Karpas-422 (cell line): ENCODE data around the gene KIZ. TPM values are rescaled to one million over a fixed set of nuclear protein-coding genes. Genes with fewer than 3 reads are reported as not detected.

Experiments used
- DNase-seq: peaks from one replicate; pipeline ENCODE4 v3.0.0-alpha.2; 2015
- H2AFZ ChIP-seq: fragments of 200-600 bp; sonication (generic); 2 replicates; pipeline ENCODE4 v1.6.1; 2014; ENCODE audit warnings: antibody characterized with exemption, low read length, mixed read lengths
- H3K27ac ChIP-seq: fragments of 200-600 bp; sonication (generic); 2 replicates; pipeline ENCODE4 v1.5.1; 2014; ENCODE audit warnings: mild to moderate bottlenecking, low read length, moderate library complexity
- H3K27me3 ChIP-seq: fragments of 200-600 bp; sonication (generic); 2 replicates; pipeline ENCODE4 v1.6.1; 2014; ENCODE audit warnings: low read length, mixed read lengths
- H3K36me3 ChIP-seq: fragments of 200-600 bp; sonication (generic); 2 replicates; pipeline ENCODE4 v1.6.1; 2014; ENCODE audit warnings: low read length, mixed read lengths; ENCODE audit not compliant: insufficient read depth
- H3K4me1 ChIP-seq: fragments of 200-600 bp; sonication (generic); 2 replicates; pipeline ENCODE4 v1.6.1; 2014; ENCODE audit warnings: mild to moderate bottlenecking, low read length, mixed read lengths
- H3K4me2 ChIP-seq: fragments of 200-600 bp; sonication (generic); 2 replicates; pipeline ENCODE4 v1.6.1; 2014; ENCODE audit warnings: low read length, low read depth, mild to moderate bottlenecking; ENCODE audit not compliant: poor library complexity, severe bottlenecking
- H3K4me3 ChIP-seq: fragments of 200-600 bp; sonication (generic); 2 replicates; pipeline ENCODE4 v1.5.1; 2014; ENCODE audit warnings: mild to moderate bottlenecking, antibody characterized with exemption, low read length, mixed read lengths
- H3K79me2 ChIP-seq: fragments of 200-600 bp; sonication (generic); 2 replicates; pipeline ENCODE4 v1.6.1; 2014; ENCODE audit warnings: mild to moderate bottlenecking, low read length, mixed read lengths
- H3K9ac ChIP-seq: fragments of 200-600 bp; sonication (generic); 2 replicates; pipeline ENCODE4 v1.6.0; 2014; ENCODE audit warnings: low read length
- H3K9me2 ChIP-seq: fragments of 200-600 bp; sonication (generic), shearing (Covaris generic); replicated peaks from 2 replicates; pipeline ENCODE4 v1.6.0; 2014; ENCODE audit warnings: mild to moderate bottlenecking, low read length, moderate library complexity; ENCODE audit not compliant: insufficient read depth
- H3K9me3 ChIP-seq: fragments of 300-700, 200-600 bp; sonication (generic); 2 replicates; pipeline ENCODE4 v1.6.1; 2014; ENCODE audit warnings: low read length, mixed read lengths
- H4K20me1 ChIP-seq: fragments of 200-600 bp; sonication (generic); 2 replicates; pipeline ENCODE4 v1.6.1; 2014; ENCODE audit warnings: mild to moderate bottlenecking, antibody characterized with exemption, low read length, low read depth; ENCODE audit not compliant: insufficient read depth
- total RNA-seq: library from RNA; depleted of rRNA; stranded (reverse); fragments of >200 nt; shearing (Covaris generic); gene quantifications from 2 replicates; pipeline ENCODE4 v1.2.3, GENCODE V29; 2014; ENCODE audit warnings: low replicate concordance

KIZ gene
- total RNA-seq, 1 experiment from 2014 or later = 22.1 TPM

DNA sequence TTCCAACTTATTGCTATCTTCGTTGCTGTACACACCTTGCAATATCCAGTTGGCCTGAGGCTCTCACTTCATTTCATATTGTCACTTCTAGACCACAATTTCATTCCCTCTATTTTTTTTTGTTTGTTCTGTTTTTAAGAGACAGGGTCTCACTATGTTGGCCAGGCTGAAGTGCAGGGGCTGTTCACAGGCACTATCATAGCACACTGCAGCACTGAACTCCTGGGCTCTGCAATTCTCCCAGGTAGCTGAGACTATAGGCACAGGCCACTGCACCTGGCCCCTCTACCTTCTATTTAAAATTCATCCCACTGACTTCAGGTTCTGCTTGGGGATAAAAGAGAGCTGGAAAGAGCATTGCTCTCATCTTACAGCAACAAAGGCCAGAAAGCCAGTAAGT is 15.1 kb upstream of the KIZ start:
- Histone ChIP-seq H3K9ac (no peak overlapping the region), H3K27me3 (no peaks in the 10 kb centered on the region), H3K4me3 (no peak overlapping the region), H2AFZ (0 out of 2 replicates have a peak overlapping the region, but pooled peaks have one; percentile 43), H3K4me1 (no peaks in the 10 kb centered on the region), H3K79me2 (no peaks in the 10 kb centered on the region), H3K27ac (no peak overlapping the region), H3K9me3 (no peaks in the 10 kb centered on the region), H3K36me3 (no peaks in the 10 kb centered on the region), H4K20me1 (no peaks in the 10 kb centered on the region), H3K4me2 (no peak overlapping the region), H3K9me2 (no peaks in the 10 kb centered on the region)
- no peak for DNase-seq

DNA sequence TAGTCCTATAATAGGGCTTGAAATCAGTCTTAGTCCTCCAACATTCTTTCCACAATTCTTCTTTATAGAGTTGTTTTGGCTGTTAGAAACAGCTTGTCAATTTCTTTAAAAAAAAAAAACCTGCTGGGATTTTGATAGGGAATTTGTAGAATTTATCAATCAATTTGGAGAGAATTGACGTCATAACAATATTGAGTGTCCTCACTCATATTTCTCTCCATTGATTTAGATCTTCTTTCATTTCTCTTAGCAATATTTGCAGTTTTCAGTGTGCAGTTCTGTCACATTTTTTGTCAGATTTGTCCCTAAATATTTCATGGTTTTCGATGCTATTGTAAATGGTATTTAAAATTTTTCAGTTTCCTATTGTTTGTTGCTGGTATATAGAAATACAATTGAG is 14.5 kb upstream of the KIZ start:
- H2AFZ ChIP-seq = 0 out of 2 replicates have a peak overlapping the region, but pooled peaks have one; percentile 43

DNA sequence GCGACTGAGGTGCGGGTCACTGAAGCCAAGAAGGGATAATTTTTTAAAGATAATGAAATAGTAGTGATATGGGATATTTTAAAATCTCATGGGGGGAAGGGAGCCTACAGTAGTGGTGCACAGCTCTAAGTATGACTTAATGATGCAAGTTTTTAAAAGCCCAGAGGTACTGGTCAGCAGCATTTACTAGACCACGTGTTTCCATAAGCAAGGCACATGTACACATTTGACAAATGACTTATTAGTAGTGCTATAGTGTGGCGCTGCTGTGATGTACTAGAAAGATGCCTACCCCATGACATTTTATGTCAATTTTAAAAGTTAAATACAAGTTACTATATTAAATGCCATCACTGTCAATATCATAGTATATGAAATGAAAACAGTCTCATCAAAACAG is 12.2 kb upstream of the KIZ start:
- Histone ChIP-seq H2AFZ (no peak overlapping the region), H4K20me1 (no peaks in the 10 kb centered on the region), H3K4me3 (no peak overlapping the region), H3K4me2 (no peak overlapping the region), H3K9me2 (no peaks in the 10 kb centered on the region; the same call in 1 of the 2 replicates), H3K27me3 (no peaks in the 10 kb centered on the region), H3K9ac (no peak overlapping the region), H3K9me3 (no peaks in the 10 kb centered on the region), H3K27ac (no peak overlapping the region), H3K36me3 (no peaks in the 10 kb centered on the region), H3K4me1 (no peaks in the 10 kb centered on the region), H3K79me2 (no peaks in the 10 kb centered on the region)
- DNase-seq = no peak

More for the DNA sequence above, 14.5 kb upstream of the KIZ start:
- Histone ChIP-seq H3K36me3 (no peaks in the 10 kb centered on the region), H3K9me3 (no peaks in the 10 kb centered on the region), H4K20me1 (no peaks in the 10 kb centered on the region), H3K9me2 (no peaks in the 10 kb centered on the region), H3K4me2 (no peak overlapping the region), H3K27me3 (no peaks in the 10 kb centered on the region), H3K9ac (no peak overlapping the region), H3K4me3 (no peak overlapping the region), H3K4me1 (no peaks in the 10 kb centered on the region), H3K27ac (no peak overlapping the region), H3K79me2 (no peaks in the 10 kb centered on the region)
- no peak for DNase-seq

DNA sequence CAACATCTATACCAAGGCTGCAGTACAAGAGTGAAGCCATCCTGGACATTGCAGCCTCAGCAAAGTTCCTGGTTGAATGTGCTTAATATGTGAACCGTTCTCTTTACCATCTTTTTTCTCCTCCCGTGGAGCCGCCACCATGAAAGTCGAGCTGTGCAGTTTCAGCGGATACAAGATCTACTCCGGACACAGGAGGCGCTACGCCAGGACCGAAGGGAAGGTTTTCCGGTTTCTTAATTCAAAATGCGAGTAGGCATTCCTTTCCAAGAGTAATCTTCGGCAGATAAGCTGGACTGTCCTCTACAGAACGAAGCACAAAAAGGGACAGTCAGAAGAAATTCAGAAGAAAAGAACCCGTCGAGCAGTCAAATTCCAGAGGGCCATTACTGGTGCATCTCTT is 11.3 kb upstream of the KIZ start:
- H3K36me3 ChIP-seq = no peaks in the 10 kb centered on the region
- no peaks in the 10 kb centered on the region for H4K20me1 ChIP-seq
- no peaks in the 10 kb centered on the region for H3K4me1 ChIP-seq
- no peaks in the 10 kb centered on the region for H3K27me3 ChIP-seq
- H3K79me2 ChIP-seq = no peaks in the 10 kb centered on the region
- no peaks in the 10 kb centered on the region; the same call in 1 of the 2 replicates for H3K9me2 ChIP-seq
- no peak for DNase-seq
- no peak overlapping the region for H3K27ac ChIP-seq
- no peak overlapping the region for H3K4me3 ChIP-seq
- H2AFZ ChIP-seq = no peak overlapping the region
- H3K4me2 ChIP-seq = no peak overlapping the region
- no peaks in the 10 kb centered on the region for H3K9me3 ChIP-seq
- no peak overlapping the region for H3K9ac ChIP-seq

DNA sequence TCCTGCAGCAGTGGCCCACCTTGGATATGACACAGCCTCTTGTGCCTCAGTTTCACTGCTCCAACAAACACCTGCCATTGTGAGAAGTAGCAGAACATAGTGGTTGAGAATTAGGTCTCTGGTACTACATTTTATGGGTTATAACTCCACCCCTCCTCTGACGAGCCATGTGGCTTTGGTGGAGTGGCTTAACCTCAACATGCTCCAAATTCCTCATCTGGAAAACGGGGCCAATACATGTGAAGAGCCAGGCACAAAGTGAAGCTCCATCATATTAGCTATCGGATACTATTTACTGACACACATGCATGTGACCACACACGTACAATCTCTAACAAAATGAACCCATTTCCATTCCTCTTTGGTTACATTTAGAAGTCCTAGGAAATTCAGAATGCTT is 8.4 kb upstream of the KIZ start:
- Histone ChIP-seq H3K27ac (no peak overlapping the region), H3K79me2 (no peaks in the 10 kb centered on the region), H3K9me2 (no peaks in the 10 kb centered on the region; the same call in 1 of the 2 replicates), H3K4me3 (no peak overlapping the region), H4K20me1 (no peaks in the 10 kb centered on the region), H3K4me1 (no peaks in the 10 kb centered on the region), H2AFZ (no peak overlapping the region), H3K9ac (no peak overlapping the region), H3K9me3 (no peaks in the 10 kb centered on the region), H3K36me3 (no peaks in the 10 kb centered on the region), H3K4me2 (no peak overlapping the region), H3K27me3 (no peaks in the 10 kb centered on the region)
- DNase-seq = no peak

DNA sequence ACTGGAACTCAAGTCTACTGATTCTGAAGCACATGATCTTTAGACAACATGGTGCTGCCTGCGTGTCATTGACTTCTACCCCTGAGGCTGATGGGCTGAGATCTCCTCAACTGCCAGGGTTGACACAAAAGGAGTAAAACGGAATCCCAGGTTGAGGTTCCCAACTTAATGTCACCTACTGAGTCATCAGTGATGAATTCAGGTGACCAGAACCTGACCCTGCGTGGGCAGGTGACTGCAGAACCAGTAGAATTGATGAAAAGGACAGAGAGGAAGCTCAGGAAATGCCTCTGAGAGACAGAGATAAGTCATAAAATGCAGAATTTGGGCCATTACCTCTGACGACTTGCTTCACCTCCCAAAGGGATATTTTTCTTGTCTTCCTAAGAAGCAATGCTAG is 7.7 kb upstream of the KIZ start:
- Histone ChIP-seq H3K4me2 (no peak overlapping the region), H3K9ac (no peak overlapping the region), H3K9me2 (no peaks in the 10 kb centered on the region; the same call in 1 of the 2 replicates), H2AFZ (no peak overlapping the region), H3K27me3 (no peaks in the 10 kb centered on the region), H3K9me3 (no peaks in the 10 kb centered on the region), H3K27ac (no peak overlapping the region), H3K4me3 (no peak overlapping the region), H3K4me1 (no peaks in the 10 kb centered on the region), H4K20me1 (no peaks in the 10 kb centered on the region), H3K79me2 (no peaks in the 10 kb centered on the region), H3K36me3 (no peaks in the 10 kb centered on the region)
- no peak for DNase-seq

DNA sequence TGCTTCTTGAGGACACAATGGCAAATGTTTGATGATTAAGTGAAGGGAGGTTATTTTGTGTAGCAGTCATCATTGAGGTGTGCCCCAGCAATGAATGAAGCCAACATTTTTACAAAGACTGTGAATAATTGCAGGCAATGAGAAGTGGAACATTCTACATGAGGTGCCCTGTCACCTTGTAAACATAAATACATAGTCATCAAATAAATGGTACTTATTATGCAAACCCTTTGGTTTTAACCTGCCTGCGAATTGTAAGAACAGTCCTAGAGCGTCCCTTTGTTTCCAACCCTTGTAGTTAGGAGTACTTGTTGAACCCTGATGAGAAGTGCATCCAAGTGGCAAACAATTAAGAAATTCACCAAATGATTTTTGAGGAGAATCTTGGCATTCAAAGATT is 7.1 kb upstream of the KIZ start:
- H2AFZ ChIP-seq = no peak overlapping the region
- no peaks in the 10 kb centered on the region for H3K4me1 ChIP-seq
- H4K20me1 ChIP-seq = no peaks in the 10 kb centered on the region
- H3K4me2 ChIP-seq = no peak overlapping the region
- no peaks in the 10 kb centered on the region; the same call in 1 of the 2 replicates for H3K9me2 ChIP-seq
- DNase-seq = no peak
- H3K9me3 ChIP-seq = no peaks in the 10 kb centered on the region
- H3K27me3 ChIP-seq = no peaks in the 10 kb centered on the region
- no peak overlapping the region for H3K4me3 ChIP-seq
- no peak overlapping the region for H3K9ac ChIP-seq
- H3K36me3 ChIP-seq = no peaks in the 10 kb centered on the region
- H3K27ac ChIP-seq = no peak overlapping the region
- no peaks in the 10 kb centered on the region for H3K79me2 ChIP-seq

DNA sequence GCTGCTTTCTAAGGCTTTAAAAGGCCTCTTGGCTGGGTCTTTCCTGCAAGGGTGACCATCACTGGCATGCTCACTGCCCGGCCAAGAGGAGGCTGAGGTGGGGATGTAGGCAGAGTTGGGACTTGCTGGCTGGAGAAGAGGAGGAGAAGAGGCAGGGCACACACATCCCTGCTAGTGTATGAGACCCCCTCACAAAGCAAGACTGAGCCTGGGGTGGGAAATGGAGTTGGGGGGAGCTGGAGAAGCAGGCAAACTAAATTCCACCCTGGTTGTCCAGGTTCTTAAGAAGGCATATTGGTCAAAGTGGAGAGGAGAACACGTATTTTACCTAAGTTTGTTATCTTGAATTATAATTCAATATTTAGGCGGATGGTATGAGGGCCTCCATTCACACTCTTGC is 1.7 kb upstream of the KIZ start:
- DNase-seq = no peak
- H3K36me3 ChIP-seq = no peaks in the 10 kb centered on the region

More for the DNA sequence above, 1.7 kb upstream of the KIZ start:
- Histone ChIP-seq H3K9ac (no peak overlapping the region), H3K4me3 (no peak overlapping the region), H3K4me1 (peaks cover 20% of the 10 kb centered on the region), H3K27me3 (no peaks in the 10 kb centered on the region), H3K27ac (no peak overlapping the region), H3K9me2 (no peaks in the 10 kb centered on the region), H4K20me1 (no peaks in the 10 kb centered on the region), H3K9me3 (no peaks in the 10 kb centered on the region), H3K4me2 (no peak overlapping the region), H2AFZ (no peak overlapping the region), H3K79me2 (peaks cover 29% of the 10 kb centered on the region)
